Measurements from ENCODE around the gene MSL3B.

DNA sequence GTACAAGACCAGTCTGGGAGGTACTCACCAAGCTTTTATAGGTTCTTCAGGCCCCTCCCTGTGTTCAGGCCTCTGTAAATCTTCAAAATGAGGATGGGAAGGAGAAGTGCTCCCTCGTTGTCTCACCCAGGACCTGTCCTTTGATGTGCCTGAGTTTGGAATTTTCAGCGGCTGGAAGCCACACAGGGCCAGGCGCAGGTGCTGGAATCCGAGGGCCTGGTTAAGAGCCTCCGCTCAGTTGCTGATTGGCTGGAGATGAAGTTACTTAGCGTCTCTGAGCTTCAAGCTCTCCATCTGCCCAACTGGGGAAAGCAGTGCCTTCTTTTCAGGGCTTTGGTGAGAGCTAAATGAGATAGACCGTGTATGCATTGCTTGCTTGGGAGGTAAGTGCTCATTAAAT is 43.8 kb downstream of the MSL3B start:
- TF ChIP-seq YY1 (IDR thresholded peaks at IDR 0.05; ENCODE audit: insufficient read depth, insufficient read length) (no peak), SUZ12 (IDR thresholded peaks at IDR 0.05; ENCODE audit: extremely low read depth, insufficient read depth, insufficient read length) (no peak), ZNF274 (IDR thresholded peaks at IDR 0.05; ENCODE audit: low read depth, low read length) (no peak)

All from NT2/D1 (cell line).